Brain pericyte (primary cell): ENCODE data around the gene FLT3LG.

Experiments
- DNase-seq: peaks from one replicate; pipeline ENCODE4 v3.0.0-alpha.2; 2012; ENCODE audit warnings: low read depth, low spot score

The FLT3LG gene

GRCh38 chr19:49512970-49513745, 39.1 kb downstream of the FLT3LG start:
- no peak for DNase-seq

- no peak for DNase-seq
Measured at GRCh38 chr19:49513746-49514118, 39.7 kb downstream of the FLT3LG start.

GRCh38 chr19:49514151-49514550, 40.1 kb downstream of the FLT3LG start:
- no peak for DNase-seq

GRCh38 chr19:49515767-49516166, 41.8 kb downstream of the FLT3LG start:
- DNase-seq: no peak

- DNase-seq: no peak
Measured at GRCh38 chr19:49518033-49518432, 44.0 kb downstream of the FLT3LG start.

GRCh38 chr19:49520705-49521319, 46.8 kb downstream of the FLT3LG start:
- DNase-seq: no peak

GRCh38 chr19:49524812-49525455, 50.9 kb downstream of the FLT3LG start:
- no peak for DNase-seq

- DNase-seq: no peak
Measured at GRCh38 chr19:49528211-49528771, 54.3 kb downstream of the FLT3LG start.

GRCh38 chr19:49530708-49531107, 56.7 kb downstream of the FLT3LG start:
- no peak for DNase-seq

GRCh38 chr19:49533551-49534488, 59.8 kb downstream of the FLT3LG start:
- DNase-seq: no peak

- DNase-seq: no peak
Measured at GRCh38 chr19:49534632-49535385, 60.8 kb downstream of the FLT3LG start.
